ENCODE results near the gene RGP1.

The RGP1 gene

GRCh38 chr9:35738924-35739323 lies 10.2 kb upstream of the RGP1 start:
- H3K27me3 ChIP-seq (replicated peaks in 2 of 5; ENCODE audit: control insufficient read depth in 4 of 5, insufficient read depth in 5 of 5, low read length in 4 of 5) = no peaks in the 10 kb centered on the region
- ChIA-PET CTCF (interaction anchor here (0.6 to 15.7 kb wide), 9 partner anchors 8 to 82 kb away, joined by 3 to 190 read pairs (median 10); partner anchors contain the start of genes CCDC107, CREB3, GBA2 and MSMP), POLR2A (interaction anchor here (1.1 kb wide), 1 partner anchor 10 kb away, joined by 4 read pairs; the partner anchor contains the start of genes GBA2 and RGP1)
- 98% methylated on average over 6 of the region's 7 CpGs for WGBS (ENCODE audit: insufficient coverage)
- H3K27ac ChIP-seq (ENCODE audit: insufficient read depth in 1 of 2, low read depth in 1 of 2, low read length in 2 of 2, poor library complexity in 1 of 2, severe bottlenecking in 2 of 2) = no peak overlapping the region
- H3K4me1 ChIP-seq (ENCODE audit: control extremely low read depth in 1 of 4, control insufficient read depth in 4 of 4, insufficient read depth in 4 of 4, low read length in 3 of 4) = peaks cover 0 to 17% (median 5%) of the 10 kb centered on the region in 4 experiments
- no peak overlapping the region for H3K4me3 ChIP-seq (ENCODE audit: control insufficient read depth in 1 of 7, extremely low read depth in 1 of 7, insufficient read depth in 4 of 7, low read depth in 2 of 7, low read length in 6 of 7)
- peaks cover 17 to 89% (median 59%) of the 10 kb centered on the region in 4 experiments for H3K36me3 ChIP-seq (ENCODE audit: control insufficient read depth in 4 of 4, insufficient read depth in 4 of 4, low read length in 3 of 4)
- no peak for DNase-seq
- no peaks in the 10 kb centered on the region for H3K9me3 ChIP-seq (ENCODE audit: control extremely low read depth in 1 of 5, control insufficient read depth in 4 of 5, insufficient read depth in 2 of 5, low read depth in 1 of 5, low read length in 4 of 5)

- Histone ChIP-seq H3K4me1 (ENCODE audit: control extremely low read depth in 1 of 4, control insufficient read depth in 4 of 4, insufficient read depth in 4 of 4, low read length in 3 of 4) (peaks cover 0 to 16% (median 4%) of the 10 kb centered on the region in 4 experiments), H3K4me3 (ENCODE audit: control insufficient read depth in 1 of 7, extremely low read depth in 1 of 7, insufficient read depth in 4 of 7, low read depth in 2 of 7, low read length in 6 of 7) (no peak overlapping the region), H3K27me3 (replicated peaks in 2 of 5; ENCODE audit: control insufficient read depth in 4 of 5, insufficient read depth in 5 of 5, low read length in 4 of 5) (no peaks in the 10 kb centered on the region), H3K9me3 (ENCODE audit: control extremely low read depth in 1 of 5, control insufficient read depth in 4 of 5, insufficient read depth in 2 of 5, low read depth in 1 of 5, low read length in 4 of 5) (no peaks in the 10 kb centered on the region), H3K27ac (ENCODE audit: insufficient read depth in 1 of 2, low read depth in 1 of 2, low read length in 2 of 2, poor library complexity in 1 of 2, severe bottlenecking in 2 of 2) (no peak overlapping the region), H3K36me3 (ENCODE audit: control insufficient read depth in 4 of 4, insufficient read depth in 4 of 4, low read length in 3 of 4) (peaks cover 17 to 89% (median 65%) of the 10 kb centered on the region in 4 experiments)
- POLR2A ChIA-PET = no interaction called here
- no peak for DNase-seq
- CTCF ChIA-PET = interaction anchor here (1.0 to 15.7 kb wide), 7 partner anchors 7 to 47 kb away, joined by 3 to 190 read pairs (median 6); partner anchors contain the start of genes CREB3, GBA2, MSMP and RGP1
- 95% methylated on average over 4 of the region's 6 CpGs for WGBS (ENCODE audit: insufficient coverage)
Observed at GRCh38 chr9:35740243-35740642, 8.8 kb upstream of the RGP1 start.

GRCh38 chr9:35741740-35742139 lies 7.3 kb upstream of the RGP1 start:
- DNase-seq = peak; percentile 39 to 70 (median 64)
- POLR2A ChIA-PET = no interaction called here
- H3K27ac ChIP-seq (ENCODE audit: insufficient read depth in 1 of 2, low read depth in 1 of 2, low read length in 2 of 2, poor library complexity in 1 of 2, severe bottlenecking in 2 of 2) = no peak overlapping the region
- WGBS (ENCODE audit: insufficient coverage) = 83% methylated on average over 5 of the region's 7 CpGs
- H3K27me3 ChIP-seq (replicated peaks in 2 of 5; ENCODE audit: control insufficient read depth in 4 of 5, insufficient read depth in 5 of 5, low read length in 4 of 5) = no peaks in the 10 kb centered on the region
- CTCF ChIA-PET = interaction anchor here (1.1 to 15.7 kb wide), 7 partner anchors 5 to 84 kb away, joined by 3 to 190 read pairs (median 10); partner anchors contain the start of genes CREB3, GBA2, RGP1 and TLN1
- H3K9me3 ChIP-seq (ENCODE audit: control extremely low read depth in 1 of 5, control insufficient read depth in 4 of 5, insufficient read depth in 2 of 5, low read depth in 1 of 5, low read length in 4 of 5) = no peaks in the 10 kb centered on the region
- H3K36me3 ChIP-seq (ENCODE audit: control insufficient read depth in 4 of 4, insufficient read depth in 4 of 4, low read length in 3 of 4) = peaks cover 15 to 74% (median 54%) of the 10 kb centered on the region in 4 experiments
- H3K4me3 ChIP-seq (ENCODE audit: control insufficient read depth in 1 of 7, extremely low read depth in 1 of 7, insufficient read depth in 4 of 7, low read depth in 2 of 7, low read length in 6 of 7) = no peak overlapping the region
- H3K4me1 ChIP-seq (ENCODE audit: control extremely low read depth in 1 of 4, control insufficient read depth in 4 of 4, insufficient read depth in 4 of 4, low read length in 3 of 4) = peaks cover 0 to 25% (median 8%) of the 10 kb centered on the region in 4 experiments

- Histone ChIP-seq H3K4me3 (ENCODE audit: control insufficient read depth in 1 of 7, extremely low read depth in 1 of 7, insufficient read depth in 4 of 7, low read depth in 2 of 7, low read length in 6 of 7) (no peak overlapping the region), H3K9me3 (ENCODE audit: control extremely low read depth in 1 of 5, control insufficient read depth in 4 of 5, insufficient read depth in 2 of 5, low read depth in 1 of 5, low read length in 4 of 5) (no peaks in the 10 kb centered on the region), H3K4me1 (ENCODE audit: control extremely low read depth in 1 of 4, control insufficient read depth in 4 of 4, insufficient read depth in 4 of 4, low read length in 3 of 4) (peaks cover 10 to 40% (median 25%) of the 10 kb centered on the region in 4 experiments), H3K27me3 (replicated peaks in 2 of 5; ENCODE audit: control insufficient read depth in 4 of 5, insufficient read depth in 5 of 5, low read length in 4 of 5) (no peaks in the 10 kb centered on the region), H3K36me3 (ENCODE audit: control insufficient read depth in 4 of 4, insufficient read depth in 4 of 4, low read length in 3 of 4) (peaks cover 7 to 57% (median 43%) of the 10 kb centered on the region in 4 experiments), H3K27ac (ENCODE audit: insufficient read depth in 1 of 2, low read depth in 1 of 2, low read length in 2 of 2, poor library complexity in 1 of 2, severe bottlenecking in 2 of 2) (no peak overlapping the region)
- WGBS (ENCODE audit: insufficient coverage) = 59% methylated on average over 2 of the region's 2 CpGs
- no peak for DNase-seq
- CTCF ChIA-PET = interaction anchor here (1.1 to 15.7 kb wide), 7 partner anchors 6 to 44 kb away, joined by 4 to 190 read pairs (median 10); partner anchors contain the start of genes CREB3, MSMP and TLN1
- POLR2A ChIA-PET = interaction anchor here (0.8 kb wide), 1 partner anchor 11 kb away, joined by 4 read pairs; the partner anchor contains the start of genes CREB3 and TLN1
Observed at GRCh38 chr9:35743452-35743851, 5.6 kb upstream of the RGP1 start.

GRCh38 chr9:35743880-35744518 lies 5.1 kb upstream of the RGP1 start:
- no peaks in the 10 kb centered on the region for H3K27me3 ChIP-seq (replicated peaks in 2 of 5; ENCODE audit: control insufficient read depth in 4 of 5, insufficient read depth in 5 of 5, low read length in 4 of 5)
- no peak for DNase-seq
- H3K4me3 ChIP-seq (ENCODE audit: control insufficient read depth in 1 of 7, extremely low read depth in 1 of 7, insufficient read depth in 4 of 7, low read depth in 2 of 7, low read length in 6 of 7) = no peak overlapping the region
- WGBS (ENCODE audit: insufficient coverage) = 97% methylated on average over 4 of the region's 8 CpGs
- peaks cover 10 to 40% (median 27%) of the 10 kb centered on the region in 4 experiments for H3K4me1 ChIP-seq (ENCODE audit: control extremely low read depth in 1 of 4, control insufficient read depth in 4 of 4, insufficient read depth in 4 of 4, low read length in 3 of 4)
- no peak overlapping the region for H3K27ac ChIP-seq (ENCODE audit: insufficient read depth in 1 of 2, low read depth in 1 of 2, low read length in 2 of 2, poor library complexity in 1 of 2, severe bottlenecking in 2 of 2)
- H3K9me3 ChIP-seq (ENCODE audit: control extremely low read depth in 1 of 5, control insufficient read depth in 4 of 5, insufficient read depth in 2 of 5, low read depth in 1 of 5, low read length in 4 of 5) = no peaks in the 10 kb centered on the region
- H3K36me3 ChIP-seq (ENCODE audit: control insufficient read depth in 4 of 4, insufficient read depth in 4 of 4, low read length in 3 of 4) = peaks cover 3 to 51% (median 40%) of the 10 kb centered on the region in 4 experiments
- ChIA-PET CTCF (interaction anchor here (1.1 to 15.7 kb wide), 8 partner anchors 6 to 43 kb away, joined by 3 to 190 read pairs (median 9); partner anchors contain the start of genes CREB3, MSMP and TLN1), POLR2A (interaction anchor here (0.8 kb wide), 1 partner anchor 12 kb away, joined by 4 read pairs; the partner anchor contains the start of genes CREB3 and TLN1)

GRCh38 chr9:35745569-35745968 lies 3.5 kb upstream of the RGP1 start:
- Histone ChIP-seq H3K36me3 (ENCODE audit: control insufficient read depth in 4 of 4, insufficient read depth in 4 of 4, low read length in 3 of 4) (peaks cover 0 to 36% (median 26%) of the 10 kb centered on the region in 4 experiments), H3K27me3 (replicated peaks in 2 of 5; ENCODE audit: control insufficient read depth in 4 of 5, insufficient read depth in 5 of 5, low read length in 4 of 5) (no peaks in the 10 kb centered on the region), H3K9me3 (ENCODE audit: control extremely low read depth in 1 of 5, control insufficient read depth in 4 of 5, insufficient read depth in 2 of 5, low read depth in 1 of 5, low read length in 4 of 5) (no peaks in the 10 kb centered on the region), H3K4me1 (ENCODE audit: control extremely low read depth in 1 of 4, control insufficient read depth in 4 of 4, insufficient read depth in 4 of 4, low read length in 3 of 4) (peaks cover 10 to 52% (median 37%) of the 10 kb centered on the region in 4 experiments), H3K4me3 (ENCODE audit: control insufficient read depth in 1 of 7, extremely low read depth in 1 of 7, insufficient read depth in 4 of 7, low read depth in 2 of 7, low read length in 6 of 7) (no peak overlapping the region), H3K27ac (ENCODE audit: insufficient read depth in 1 of 2, low read depth in 1 of 2, low read length in 2 of 2, poor library complexity in 1 of 2, severe bottlenecking in 2 of 2) (no peak overlapping the region)
- ChIA-PET POLR2A (interaction anchor here (2.0 kb wide), 1 partner anchor 13 kb away, joined by 4 read pairs; the partner anchor contains the start of genes CREB3 and TLN1), CTCF (interaction anchor here (1.2 to 15.7 kb wide), 6 partner anchors 8 to 81 kb away, joined by 4 to 190 read pairs (median 6); partner anchors contain the start of genes CREB3, MSMP, NPR2 and TLN1)
- DNase-seq = no peak
- WGBS (ENCODE audit: insufficient coverage) = 93% methylated on average over 1 of the region's 1 CpG

All from common myeloid progenitor, CD34-positive (primary cell).